Testis (tissue), 2 donors: Measurements from ENCODE around the gene SULT2B1.

Experiments used
- CTCF ChIP-seq, 3 experiments: fragments of 450-650 bp in 2 of 3; fragments of 200-600 bp in 1 of 3; sonication (generic) in 1 of 3; IDR thresholded peaks; one replicate each; pipeline ENCODE4 v1.5.1; 2016 to 2019; ENCODE audit warnings: antibody characterized with exemption in 3 of 3, mild to moderate bottlenecking in 2 of 3, moderate library complexity in 1 of 3
- POLR2A ChIP-seq: fragments of 450-650 bp; IDR thresholded peaks from one replicate; pipeline ENCODE4 v1.6.1; 2017; ENCODE audit warnings: antibody characterized with exemption, mild to moderate bottlenecking, moderate library complexity

GRCh38 chr19:48506138-48506733 lies 45.7 kb upstream of the SULT2B1 start:
- peak; percentile 49 to 55 (median 50) for TF ChIP-seq CTCF (IDR thresholded peaks at IDR 0.05)
- TF ChIP-seq POLR2A, result no peak
